H1 (cell line): ENCODE data around the gene RPS6KA6. TPM values are rescaled to one million over a fixed set of nuclear protein-coding genes. Genes with fewer than 3 reads are reported as not detected.
"Not testable (repeated sequence)": the region's sequence is repeated elsewhere in the genome, so short reads cannot be mapped to it uniquely, and the experiment has no call there.

Experiments
- CTCF ChIA-PET: fragments of 300-600 bp; sonication (Branson Sonifier 250); formaldehyde crosslinking; loops from one replicate; lab custom pipeline; 2021; ENCODE audit not compliant: partially characterized antibody; lab: Charles Lee
- POLR2A ChIA-PET: fragments of 300-600 bp; sonication (Branson Sonifier 250); formaldehyde crosslinking; loops from one replicate; lab custom pipeline; 2021; ENCODE audit warnings: inconsistent platforms; ENCODE audit not compliant: partially characterized antibody; lab: Charles Lee
- DNase-seq, 2 experiments: peaks; one replicate each; pipeline versions ENCODE4 v3.0.0 to v3.0.0-alpha.2; 2010 to 2022; ENCODE audit warnings: low spot score in 2 of 2, low read depth in 1 of 2, mixed read lengths in 1 of 2
- FAIRE-seq: peaks from 2 replicates; lab custom pipeline; 2011; peaks lifted over from hg19 to GRCh38; lab: Jason Lieb, UNC
- H2AFZ ChIP-seq: 2 replicates; pipeline ENCODE4 v1.8.1; 2012; ENCODE audit warnings: low read length, inconsistent platforms
- H2AK5ac ChIP-seq: 2 replicates; pipeline ENCODE4 v1.6.1; 2013; ENCODE audit warnings: low read depth, low read length
- H2BK120ac ChIP-seq: replicated peaks from 2 replicates; pipeline ENCODE3; 2013; ENCODE audit warnings: low read depth, low read length, inconsistent platforms
- H2BK12ac ChIP-seq: 2 replicates; pipeline ENCODE4 v1.6.1; 2013; ENCODE audit warnings: low read depth, low read length
- H2BK15ac ChIP-seq: 2 replicates; pipeline ENCODE4 v1.6.1; 2013; ENCODE audit warnings: low read length
- H2BK20ac ChIP-seq: 2 replicates; pipeline ENCODE4 v1.6.1; 2013; ENCODE audit warnings: low read length
- H2BK5ac ChIP-seq: 2 replicates; pipeline ENCODE4 v1.6.1; 2013; ENCODE audit warnings: low read depth, low read length
- H3K14ac ChIP-seq: 2 replicates; pipeline ENCODE4 v1.6.1; 2013; ENCODE audit warnings: inconsistent platforms; ENCODE audit not compliant: insufficient read length
- H3K18ac ChIP-seq: 2 replicates; pipeline ENCODE4 v1.6.1; 2013; ENCODE audit warnings: low read length; ENCODE audit errors: extremely low read depth
- H3K23ac ChIP-seq: 2 replicates; pipeline ENCODE4 v1.6.1; 2013; ENCODE audit warnings: inconsistent platforms; ENCODE audit not compliant: insufficient read length
- H3K23me2 ChIP-seq: 2 replicates; pipeline ENCODE4 v1.6.1; 2013; ENCODE audit warnings: low read depth, low read length
- H3K27ac ChIP-seq: 2 replicates; pipeline ENCODE4 v1.6.1; 2011; ENCODE audit warnings: low read depth, low read length, inconsistent platforms
- H3K27me3 ChIP-seq, 4 experiments: replicated peaks in 1 of 4; 1 replicate in 1 of 4; 2 replicates in 3 of 4; pipeline versions ENCODE4 v1.6.1 to v1.8.1; 2011 to 2013; ENCODE audit warnings: low read length in 3 of 4, mild to moderate bottlenecking in 3 of 4, inconsistent platforms in 2 of 4, mixed read lengths in 2 of 4, moderate library complexity in 1 of 4; ENCODE audit not compliant: control insufficient read depth in 3 of 4, insufficient read depth in 3 of 4; ENCODE audit errors: extremely low read depth in 1 of 4
- H3K36me3 ChIP-seq, 4 experiments: 2 replicates each; pipeline versions ENCODE4 v1.6.1 to v1.8.1; 2011 to 2013; ENCODE audit warnings: mild to moderate bottlenecking in 4 of 4, low read length in 3 of 4, moderate library complexity in 2 of 4, control low read depth in 1 of 4, inconsistent platforms in 1 of 4; ENCODE audit not compliant: insufficient read depth in 4 of 4, control insufficient read depth in 2 of 4
- H3K4ac ChIP-seq: replicated peaks from 2 replicates; pipeline ENCODE3; 2013; ENCODE audit warnings: low read length, low read depth, mixed read lengths, inconsistent platforms; ENCODE audit not compliant: insufficient read length
- H3K4me1 ChIP-seq, 4 experiments: replicated peaks in 1 of 4; 1 replicate in 1 of 4; 2 replicates in 3 of 4; pipeline versions ENCODE4 v1.6.1 to v1.8.1; 2011 to 2013; ENCODE audit warnings: low read length in 3 of 4, inconsistent platforms in 2 of 4, mixed read lengths in 1 of 4; ENCODE audit not compliant: insufficient read depth in 4 of 4, control insufficient read depth in 3 of 4
- H3K4me2 ChIP-seq, 2 experiments: 2 replicates each; pipeline versions ENCODE4 v1.6.1 to v1.8.1; 2011 to 2013; ENCODE audit warnings: low read depth in 2 of 2, low read length in 2 of 2, control low read depth in 1 of 2, inconsistent platforms in 1 of 2, mild to moderate bottlenecking in 1 of 2; ENCODE audit not compliant: insufficient read depth in 1 of 2
- H3K4me3 ChIP-seq, 4 experiments: fragments of 200-600, 300-600 bp in 1 of 4; sonication (generic), shearing (Covaris generic), sonication (Bioruptor Twin) in 1 of 4; 2 replicates each; pipeline versions ENCODE4 v1.5.1 to v1.8.1; 2011 to 2016; ENCODE audit warnings: low read length in 4 of 4, low read depth in 3 of 4, control low read depth in 2 of 4, inconsistent platforms in 2 of 4, mild to moderate bottlenecking in 2 of 4, mixed read lengths in 1 of 4, moderate library complexity in 1 of 4; ENCODE audit not compliant: insufficient read depth in 2 of 4; ENCODE audit errors: extremely low read depth in 1 of 4
- H3K56ac ChIP-seq: replicated peaks from 2 replicates; pipeline ENCODE3; 2013; ENCODE audit warnings: low read depth, mild to moderate bottlenecking, mixed read lengths, low read length, inconsistent platforms; ENCODE audit not compliant: insufficient read length
- H3K79me1 ChIP-seq: 2 replicates; pipeline ENCODE4 v1.6.1; 2013; ENCODE audit warnings: low read depth, low read length, control low read depth
- H3K79me2 ChIP-seq, 2 experiments: 2 replicates each; pipeline versions ENCODE4 v1.6.1 to v1.8.1; 2012 to 2013; ENCODE audit warnings: low read length in 2 of 2, mild to moderate bottlenecking in 2 of 2, inconsistent platforms in 1 of 2; ENCODE audit not compliant: insufficient read depth in 2 of 2, control insufficient read depth in 1 of 2
- H3K9ac ChIP-seq, 4 experiments: replicated peaks in 1 of 4; 1 replicate in 1 of 4; 2 replicates in 3 of 4; pipeline versions ENCODE4 v1.6.1 to v1.8.1; 2011 to 2013; ENCODE audit warnings: low read depth in 3 of 4, low read length in 3 of 4, control low read depth in 2 of 4, mild to moderate bottlenecking in 2 of 4, moderate library complexity in 2 of 4, inconsistent platforms in 1 of 4; ENCODE audit errors: extremely low read depth in 1 of 4
- H3K9me3 ChIP-seq, 2 experiments: 2 replicates each; pipeline versions ENCODE4 v1.6.1 to v1.8.1; 2012 to 2013; ENCODE audit warnings: mild to moderate bottlenecking in 2 of 2, moderate library complexity in 2 of 2, control low read depth in 1 of 2, inconsistent platforms in 1 of 2, low read depth in 1 of 2, low read length in 1 of 2, mixed read lengths in 1 of 2; ENCODE audit not compliant: insufficient read depth in 2 of 2
- H4K20me1 ChIP-seq, 2 experiments: replicated peaks in 1 of 2; 2 replicates each; pipeline versions ENCODE3 to v1.8.1; 2011 to 2013; ENCODE audit warnings: inconsistent platforms in 2 of 2, low read length in 2 of 2, mild to moderate bottlenecking in 1 of 2; ENCODE audit not compliant: insufficient read depth in 2 of 2, control insufficient read depth in 1 of 2
- H4K5ac ChIP-seq: 2 replicates; pipeline ENCODE4 v1.6.1; 2013; ENCODE audit warnings: low read length, low read depth, mixed read lengths, inconsistent platforms; ENCODE audit not compliant: insufficient read length
- H4K8ac ChIP-seq: 2 replicates; pipeline ENCODE4 v1.8.0; 2013; ENCODE audit warnings: mild to moderate bottlenecking, moderate library complexity, low read length, inconsistent platforms; ENCODE audit not compliant: insufficient read depth; ENCODE audit errors: extremely low read depth
- H4K91ac ChIP-seq: replicated peaks from 2 replicates; pipeline ENCODE3; 2013; ENCODE audit warnings: low read length, mixed read lengths, inconsistent platforms; ENCODE audit not compliant: insufficient read length
- WGBS, 2 experiments: shearing (Covaris generic) in 1 of 2; methylation state at CpG; one replicate each; pipeline versions ENCODE4 v1.1.6 to v1.1.7; 2013 to 2015; ENCODE audit warnings: low lambda C conversion rate in 2 of 2, mixed read lengths in 2 of 2, inconsistent platforms in 1 of 2, low coverage in 1 of 2, missing lambda C conversion rate in 1 of 2; ENCODE audit not compliant: insufficient replicate concordance in 2 of 2, insufficient coverage in 1 of 2, insufficient read length in 1 of 2; ENCODE audit errors: extremely low coverage in 1 of 2, missing lambda C conversion rate in 1 of 2; 5-methylcytosine and 5-hydroxymethylcytosine counted together
- polyA plus RNA-seq, 7 experiments: library from polyadenylated mRNA; depleted of rRNA in 3 of 7; stranded (reverse) in 5 of 7; unstranded in 2 of 7; fragments of >200 nt in 5 of 7; fragments of 200-250 nt in 2 of 7; gene quantifications; 1 replicate in 5 of 7; 2 replicates in 1 of 7; 4 replicates in 1 of 7; pipeline versions ENCODE4 v1.2.1 to v1.2.3, GENCODE V29; 2011 to 2013; ENCODE audit warnings: missing spikeins in 2 of 7, mixed read lengths in 2 of 7
- total RNA-seq: library from RNA; stranded (reverse); fragmentation: NEBNext Ultra II Directional; extraction: Animal tissue kit (Norgen Biotek cat#: 25700); gene quantifications from 2 replicates; pipeline ENCODE4 v1.2.1, GENCODE V29; 2021

Gene RPS6KA6
- total and polyA plus RNA-seq, 2 of the 8 experiments (the other 6 are each of a cell fraction or from before 2014, with no cell fraction given): 3.5 to 14.6 TPM

GRCh38 chrX:84079479-84080197, 108.4 kb downstream of the RPS6KA6 start:
- H2AFZ ChIP-seq, H3K18ac ChIP-seq, H3K4me3 ChIP-seq, H3K27me3 ChIP-seq, H3K4ac ChIP-seq, H3K23me2 ChIP-seq, H2BK12ac ChIP-seq, FAIRE-seq, H4K5ac ChIP-seq, H2BK20ac ChIP-seq, H3K14ac ChIP-seq, H4K8ac ChIP-seq, H3K9ac ChIP-seq, H3K4me1 ChIP-seq, H3K9me3 ChIP-seq, H3K23ac ChIP-seq, POLR2A ChIA-PET, H4K20me1 ChIP-seq, H3K79me2 ChIP-seq, H2BK15ac ChIP-seq, H2BK5ac ChIP-seq, H3K4me2 ChIP-seq, H3K56ac ChIP-seq, H3K36me3 ChIP-seq, H3K27ac ChIP-seq, H2AK5ac ChIP-seq, H2BK120ac ChIP-seq, H3K79me1 ChIP-seq, H4K91ac ChIP-seq: not testable (repeated sequence)
- CTCF ChIA-PET: interaction anchor here (0.6 kb wide), 1 partner anchor 483 kb away, joined by 4 read pairs; no protein-coding TSS in a partner anchor
- DNase-seq: peak in 1 of 2 experiments; percentile 41
- WGBS, 2 experiments: 87% methylated on average over 4 of the region's 9 CpGs; no CpG with 5 or more reads in 1 of the 2 experiments
